GM23338 (cell line): Measurements from ENCODE around the gene CASP1. TPM values are rescaled to one million over a fixed set of nuclear protein-coding genes. Genes with fewer than 3 reads are reported as not detected.

Experiments used
- ATAC-seq: fragments of 200-7000 bp; cut with Tn5 transposase; 3 replicates; pipeline ENCODE4 v1.9.1; 2020
- DNase-seq: peaks from one replicate; pipeline ENCODE4 v3.0.0-alpha.2; 2015; ENCODE audit warnings: low spot score
- H2AFZ ChIP-seq: fragments of 200-600 bp; sonication (generic); 2 replicates; pipeline ENCODE4 v1.8.0; 2016; ENCODE audit warnings: antibody characterized with exemption, mild to moderate bottlenecking, moderate library complexity
- H3F3A ChIP-seq: fragments of 200-600 bp; sonication (generic); replicated peaks from 2 replicates; pipeline ENCODE4 v1.8.0; 2017; ENCODE audit warnings: antibody characterized with exemption, mixed run types, low read depth
- H3K27ac ChIP-seq: fragments of 200-600 bp; sonication (generic); 2 replicates; pipeline ENCODE4 v1.6.1; 2016; ENCODE audit warnings: low read depth
- H3K27me3 ChIP-seq: fragments of 200-600 bp; sonication (generic); 2 replicates; pipeline ENCODE4 v1.8.0; 2016; ENCODE audit warnings: mild to moderate bottlenecking, mixed run types, moderate library complexity; ENCODE audit not compliant: insufficient read depth
- H3K36me3 ChIP-seq: fragments of 200-600 bp; sonication (generic); 2 replicates; pipeline ENCODE4 v1.8.0; 2016; ENCODE audit warnings: mild to moderate bottlenecking; ENCODE audit not compliant: insufficient read depth
- H3K4me1 ChIP-seq: fragments of 200-600 bp; sonication (generic); 2 replicates; pipeline ENCODE4 v1.8.0; 2016; ENCODE audit warnings: mild to moderate bottlenecking, moderate library complexity; ENCODE audit not compliant: insufficient read depth
- H3K4me2 ChIP-seq: fragments of 200-600 bp; sonication (generic); 2 replicates; pipeline ENCODE4 v1.7.1; 2017; ENCODE audit warnings: mixed run types
- H3K4me3 ChIP-seq: fragments of 200-600 bp; sonication (generic); 2 replicates; pipeline ENCODE4 v1.6.1; 2016; ENCODE audit warnings: mixed run types
- H3K79me2 ChIP-seq: fragments of 200-600 bp; sonication (generic); replicated peaks from 2 replicates; pipeline ENCODE4 v1.8.0; 2017; ENCODE audit warnings: mild to moderate bottlenecking; ENCODE audit not compliant: insufficient read depth
- H3K9me2 ChIP-seq: fragments of 200-600 bp; sonication (generic); 2 replicates; pipeline ENCODE4 v1.8.0; 2017; ENCODE audit not compliant: insufficient read depth
- H4K20me1 ChIP-seq: fragments of 200-600 bp; sonication (generic); replicated peaks from 2 replicates; pipeline ENCODE4 v1.8.0; 2017; ENCODE audit warnings: mild to moderate bottlenecking; ENCODE audit not compliant: insufficient read depth
- H3K27ac Mint-ChIP-seq: 2 replicates; pipeline ENCODE4 v1.8.0; 2020; ENCODE audit warnings: inconsistent platforms, mild to moderate bottlenecking, moderate library complexity, mixed read lengths
- H3K27me3 Mint-ChIP-seq: 3 replicates; pipeline ENCODE4 v1.8.0; 2022; ENCODE audit warnings: low read depth, mild to moderate bottlenecking, moderate library complexity, mixed read lengths, inconsistent platforms; ENCODE audit not compliant: insufficient read depth, poor library complexity
- H3K36me3 Mint-ChIP-seq: 3 replicates; pipeline ENCODE4 v1.8.0; 2021; ENCODE audit warnings: low read depth, mild to moderate bottlenecking, inconsistent platforms, moderate library complexity, mixed read lengths
- H3K4me1 Mint-ChIP-seq: 3 replicates; pipeline ENCODE4 v1.8.0; 2020; ENCODE audit warnings: mild to moderate bottlenecking, inconsistent platforms, mixed read lengths
- H3K4me3 Mint-ChIP-seq: 3 replicates; pipeline ENCODE4 v1.8.0; 2021; ENCODE audit warnings: moderate library complexity, mild to moderate bottlenecking, inconsistent platforms, mixed read lengths
- H3K9me3 Mint-ChIP-seq: 3 replicates; pipeline ENCODE4 v1.8.0; 2020; ENCODE audit warnings: moderate library complexity, mild to moderate bottlenecking, inconsistent platforms, mixed read lengths
- CREB1 ChIP-seq: fragments of 250-450 bp; sonication (Bioruptor Pico); IDR thresholded peaks from 2 replicates; pipeline ENCODE4 v1.5.0; 2020; ENCODE audit warnings: low read depth, mild to moderate bottlenecking, moderate library complexity
- EZH2 ChIP-seq: fragments of 200-600 bp; sonication (generic); IDR thresholded peaks from one replicate; pipeline ENCODE4 v1.8.0; 2017; ENCODE audit warnings: antibody characterized with exemption, mild to moderate bottlenecking, low read depth; ENCODE audit not compliant: unreplicated experiment
- EZH2phosphoT487 ChIP-seq: fragments of 200-600 bp; sonication (generic); IDR thresholded peaks from one replicate; pipeline ENCODE4 v1.8.1; 2018; ENCODE audit warnings: antibody characterized with exemption; ENCODE audit not compliant: unreplicated experiment
- JUNB ChIP-seq: IDR thresholded peaks from one replicate; pipeline ENCODE4 v1.6.1; 2016; ENCODE audit warnings: antibody characterized with exemption; ENCODE audit not compliant: unreplicated experiment
- STAT1 ChIP-seq: IDR thresholded peaks from one replicate; pipeline ENCODE4 v1.6.1; 2016; ENCODE audit warnings: antibody characterized with exemption; ENCODE audit not compliant: unreplicated experiment
- ZNF331 ChIP-seq: fragments of 250-450 bp; sonication (Bioruptor Pico); IDR thresholded peaks from 2 replicates; pipeline ENCODE4 v1.5.0; 2020; ENCODE audit warnings: low read depth, mild to moderate bottlenecking, moderate library complexity
- polyA plus RNA-seq: library from polyadenylated mRNA; unstranded; fragments of >200 nt; fragmentation: Nextera tagmentation; extraction: Ambion mirVana; gene quantifications from 2 replicates; pipeline ENCODE4 v1.2.1, GENCODE V29; 2016
- total RNA-seq: library from RNA; depleted of rRNA; stranded (reverse); fragments of >200 nt; shearing (Covaris generic); gene quantifications from 2 replicates; pipeline ENCODE4 v1.2.3, GENCODE V29; 2014
- TF ChIP-seq, protein P1 (sequence below): IDR thresholded peaks from one replicate; pipeline ENCODE4 v1.6.1; 2018; ENCODE audit warnings: antibody characterized with exemption; ENCODE audit not compliant: unreplicated experiment
- TF ChIP-seq, protein P2 (sequence below): fragments of 250-450 bp; sonication (Bioruptor Pico); IDR thresholded peaks from 2 replicates; pipeline ENCODE4 v1.5.0; 2020; ENCODE audit warnings: mild to moderate bottlenecking, moderate library complexity
- TF ChIP-seq, protein P3 (sequence below), 2 experiments: fragments of 200-600 bp in 1 of 2; sonication (generic) in 1 of 2; conservative IDR thresholded peaks; 2 replicates each; pipeline versions ENCODE4 v1.5.1 to v1.6.1; 2016 to 2017; ENCODE audit warnings: antibody characterized with exemption in 2 of 2, low read depth in 2 of 2, mild to moderate bottlenecking in 2 of 2, moderate library complexity in 1 of 2

Gene CASP1
- total and polyA plus RNA-seq, 2 experiments from 2014 or later = 0.10 TPM; not detected in 1

DNA sequence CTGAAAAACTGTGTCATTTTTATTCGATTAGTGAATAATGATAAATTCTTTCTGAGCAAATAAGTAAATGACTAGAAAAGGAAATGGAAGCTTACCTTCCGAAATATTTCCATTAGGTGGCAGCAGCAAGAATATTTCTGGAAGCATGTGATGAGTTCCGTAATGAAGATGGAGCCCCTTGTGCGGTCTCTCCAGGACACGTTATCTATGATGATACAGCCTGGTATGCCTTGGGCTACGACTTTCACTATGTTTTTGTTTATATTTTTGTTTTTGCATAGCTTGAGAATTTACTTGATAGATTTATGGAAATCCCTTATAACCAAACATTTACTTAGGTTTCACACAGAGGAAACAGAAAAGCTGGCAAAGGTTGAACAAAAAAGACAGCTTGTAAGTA is 37.7 kb downstream of the CASP1 start:
- Histone ChIP-seq H3K4me3 (no peak overlapping the region), H3K9me2 (peaks cover 7% of the 10 kb centered on the region; the same call in 1 of the 2 replicates), H3K36me3 (no peaks in the 10 kb centered on the region), H3K4me1 (no peaks in the 10 kb centered on the region), H4K20me1 (no peaks in the 10 kb centered on the region), H3K27me3 (no peaks in the 10 kb centered on the region), H3K4me2 (no peak overlapping the region), H3F3A (no peaks in the 10 kb centered on the region), H2AFZ (no peak overlapping the region), H3K27ac (no peak overlapping the region), H3K79me2 (no peaks in the 10 kb centered on the region)
- Mint-ChIP-seq H3K27ac (no peak overlapping the region), H3K36me3 (peaks cover 5% of the 10 kb centered on the region; the same call in 1 of the 3 replicates), H3K9me3 (no peaks in the 10 kb centered on the region), H3K27me3 (peaks cover 4% of the 10 kb centered on the region), H3K4me3 (no peak overlapping the region), H3K4me1 (no peaks in the 10 kb centered on the region)
- ATAC-seq (no peak), DNase-seq (no peak)
- TF ChIP-seq ZNF331 (CRISPR knock-in tag) (no peak), JUNB (no peak), EZH2phosphoT487 (no peak), CREB1 (CRISPR knock-in tag) (no peak), STAT1 (no peak), EZH2 (no peak)
- TF ChIP-seq, protein P1, sequence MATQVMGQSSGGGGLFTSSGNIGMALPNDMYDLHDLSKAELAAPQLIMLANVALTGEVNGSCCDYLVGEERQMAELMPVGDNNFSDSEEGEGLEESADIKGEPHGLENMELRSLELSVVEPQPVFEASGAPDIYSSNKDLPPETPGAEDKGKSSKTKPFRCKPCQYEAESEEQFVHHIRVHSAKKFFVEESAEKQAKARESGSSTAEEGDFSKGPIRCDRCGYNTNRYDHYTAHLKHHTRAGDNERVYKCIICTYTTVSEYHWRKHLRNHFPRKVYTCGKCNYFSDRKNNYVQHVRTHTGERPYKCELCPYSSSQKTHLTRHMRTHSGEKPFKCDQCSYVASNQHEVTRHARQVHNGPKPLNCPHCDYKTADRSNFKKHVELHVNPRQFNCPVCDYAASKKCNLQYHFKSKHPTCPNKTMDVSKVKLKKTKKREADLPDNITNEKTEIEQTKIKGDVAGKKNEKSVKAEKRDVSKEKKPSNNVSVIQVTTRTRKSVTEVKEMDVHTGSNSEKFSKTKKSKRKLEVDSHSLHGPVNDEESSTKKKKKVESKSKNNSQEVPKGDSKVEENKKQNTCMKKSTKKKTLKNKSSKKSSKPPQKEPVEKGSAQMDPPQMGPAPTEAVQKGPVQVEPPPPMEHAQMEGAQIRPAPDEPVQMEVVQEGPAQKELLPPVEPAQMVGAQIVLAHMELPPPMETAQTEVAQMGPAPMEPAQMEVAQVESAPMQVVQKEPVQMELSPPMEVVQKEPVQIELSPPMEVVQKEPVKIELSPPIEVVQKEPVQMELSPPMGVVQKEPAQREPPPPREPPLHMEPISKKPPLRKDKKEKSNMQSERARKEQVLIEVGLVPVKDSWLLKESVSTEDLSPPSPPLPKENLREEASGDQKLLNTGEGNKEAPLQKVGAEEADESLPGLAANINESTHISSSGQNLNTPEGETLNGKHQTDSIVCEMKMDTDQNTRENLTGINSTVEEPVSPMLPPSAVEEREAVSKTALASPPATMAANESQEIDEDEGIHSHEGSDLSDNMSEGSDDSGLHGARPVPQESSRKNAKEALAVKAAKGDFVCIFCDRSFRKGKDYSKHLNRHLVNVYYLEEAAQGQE = no peak
- TF ChIP-seq, protein P2, sequence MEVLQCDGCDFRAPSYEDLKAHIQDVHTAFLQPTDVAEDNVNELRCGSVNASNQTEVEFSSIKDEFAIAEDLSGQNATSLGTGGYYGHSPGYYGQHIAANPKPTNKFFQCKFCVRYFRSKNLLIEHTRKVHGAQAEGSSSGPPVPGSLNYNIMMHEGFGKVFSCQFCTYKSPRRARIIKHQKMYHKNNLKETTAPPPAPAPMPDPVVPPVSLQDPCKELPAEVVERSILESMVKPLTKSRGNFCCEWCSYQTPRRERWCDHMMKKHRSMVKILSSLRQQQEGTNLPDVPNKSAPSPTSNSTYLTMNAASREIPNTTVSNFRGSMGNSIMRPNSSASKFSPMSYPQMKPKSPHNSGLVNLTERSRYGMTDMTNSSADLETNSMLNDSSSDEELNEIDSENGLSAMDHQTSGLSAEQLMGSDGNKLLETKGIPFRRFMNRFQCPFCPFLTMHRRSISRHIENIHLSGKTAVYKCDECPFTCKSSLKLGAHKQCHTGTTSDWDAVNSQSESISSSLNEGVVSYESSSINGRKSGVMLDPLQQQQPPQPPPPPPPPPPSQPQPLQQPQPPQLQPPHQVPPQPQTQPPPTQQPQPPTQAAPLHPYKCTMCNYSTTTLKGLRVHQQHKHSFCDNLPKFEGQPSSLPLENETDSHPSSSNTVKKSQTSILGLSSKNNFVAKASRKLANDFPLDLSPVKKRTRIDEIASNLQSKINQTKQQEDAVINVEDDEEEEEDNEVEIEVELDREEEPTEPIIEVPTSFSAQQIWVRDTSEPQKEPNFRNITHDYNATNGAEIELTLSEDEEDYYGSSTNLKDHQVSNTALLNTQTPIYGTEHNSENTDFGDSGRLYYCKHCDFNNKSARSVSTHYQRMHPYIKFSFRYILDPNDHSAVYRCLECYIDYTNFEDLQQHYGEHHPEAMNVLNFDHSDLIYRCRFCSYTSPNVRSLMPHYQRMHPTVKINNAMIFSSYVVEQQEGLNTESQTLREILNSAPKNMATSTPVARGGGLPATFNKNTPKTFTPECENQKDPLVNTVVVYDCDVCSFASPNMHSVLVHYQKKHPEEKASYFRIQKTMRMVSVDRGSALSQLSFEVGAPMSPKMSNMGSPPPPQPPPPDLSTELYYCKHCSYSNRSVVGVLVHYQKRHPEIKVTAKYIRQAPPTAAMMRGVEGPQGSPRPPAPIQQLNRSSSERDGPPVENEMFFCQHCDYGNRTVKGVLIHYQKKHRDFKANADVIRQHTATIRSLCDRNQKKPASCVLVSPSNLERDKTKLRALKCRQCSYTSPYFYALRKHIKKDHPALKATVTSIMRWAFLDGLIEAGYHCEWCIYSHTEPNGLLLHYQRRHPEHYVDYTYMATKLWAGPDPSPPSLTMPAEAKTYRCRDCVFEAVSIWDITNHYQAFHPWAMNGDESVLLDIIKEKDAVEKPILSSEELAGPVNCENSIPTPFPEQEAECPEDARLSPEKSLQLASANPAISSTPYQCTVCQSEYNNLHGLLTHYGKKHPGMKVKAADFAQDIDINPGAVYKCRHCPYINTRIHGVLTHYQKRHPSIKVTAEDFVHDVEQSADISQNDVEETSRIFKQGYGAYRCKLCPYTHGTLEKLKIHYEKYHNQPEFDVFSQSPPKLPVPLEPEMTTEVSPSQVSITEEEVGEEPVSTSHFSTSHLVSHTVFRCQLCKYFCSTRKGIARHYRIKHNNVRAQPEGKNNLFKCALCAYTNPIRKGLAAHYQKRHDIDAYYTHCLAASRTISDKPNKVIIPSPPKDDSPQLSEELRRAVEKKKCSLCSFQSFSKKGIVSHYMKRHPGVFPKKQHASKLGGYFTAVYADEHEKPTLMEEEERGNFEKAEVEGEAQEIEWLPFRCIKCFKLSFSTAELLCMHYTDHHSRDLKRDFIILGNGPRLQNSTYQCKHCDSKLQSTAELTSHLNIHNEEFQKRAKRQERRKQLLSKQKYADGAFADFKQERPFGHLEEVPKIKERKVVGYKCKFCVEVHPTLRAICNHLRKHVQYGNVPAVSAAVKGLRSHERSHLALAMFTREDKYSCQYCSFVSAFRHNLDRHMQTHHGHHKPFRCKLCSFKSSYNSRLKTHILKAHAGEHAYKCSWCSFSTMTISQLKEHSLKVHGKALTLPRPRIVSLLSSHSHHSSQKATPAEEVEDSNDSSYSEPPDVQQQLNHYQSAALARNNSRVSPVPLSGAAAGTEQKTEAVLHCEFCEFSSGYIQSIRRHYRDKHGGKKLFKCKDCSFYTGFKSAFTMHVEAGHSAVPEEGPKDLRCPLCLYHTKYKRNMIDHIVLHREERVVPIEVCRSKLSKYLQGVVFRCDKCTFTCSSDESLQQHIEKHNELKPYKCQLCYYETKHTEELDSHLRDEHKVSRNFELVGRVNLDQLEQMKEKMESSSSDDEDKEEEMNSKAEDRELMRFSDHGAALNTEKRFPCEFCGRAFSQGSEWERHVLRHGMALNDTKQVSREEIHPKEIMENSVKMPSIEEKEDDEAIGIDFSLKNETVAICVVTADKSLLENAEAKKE (CRISPR knock-in tag) = no peak
- TF ChIP-seq, protein P3, sequence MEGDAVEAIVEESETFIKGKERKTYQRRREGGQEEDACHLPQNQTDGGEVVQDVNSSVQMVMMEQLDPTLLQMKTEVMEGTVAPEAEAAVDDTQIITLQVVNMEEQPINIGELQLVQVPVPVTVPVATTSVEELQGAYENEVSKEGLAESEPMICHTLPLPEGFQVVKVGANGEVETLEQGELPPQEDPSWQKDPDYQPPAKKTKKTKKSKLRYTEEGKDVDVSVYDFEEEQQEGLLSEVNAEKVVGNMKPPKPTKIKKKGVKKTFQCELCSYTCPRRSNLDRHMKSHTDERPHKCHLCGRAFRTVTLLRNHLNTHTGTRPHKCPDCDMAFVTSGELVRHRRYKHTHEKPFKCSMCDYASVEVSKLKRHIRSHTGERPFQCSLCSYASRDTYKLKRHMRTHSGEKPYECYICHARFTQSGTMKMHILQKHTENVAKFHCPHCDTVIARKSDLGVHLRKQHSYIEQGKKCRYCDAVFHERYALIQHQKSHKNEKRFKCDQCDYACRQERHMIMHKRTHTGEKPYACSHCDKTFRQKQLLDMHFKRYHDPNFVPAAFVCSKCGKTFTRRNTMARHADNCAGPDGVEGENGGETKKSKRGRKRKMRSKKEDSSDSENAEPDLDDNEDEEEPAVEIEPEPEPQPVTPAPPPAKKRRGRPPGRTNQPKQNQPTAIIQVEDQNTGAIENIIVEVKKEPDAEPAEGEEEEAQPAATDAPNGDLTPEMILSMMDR (conservative IDR thresholded peaks at IDR 0.05; ENCODE audit: low read depth in 2 of 2) = peak in 1 of 2 experiments; percentile 21; a peak in 1 of 4 replicates
